A549 (cell line): ENCODE data around the gene CAMTA1.

Experiments
- CTCF ChIP-seq: fragments of >200 bp; sonication (Bioruptor Twin); formaldehyde crosslinking; IDR thresholded peaks from 3 replicates; pipeline ENCODE4 v1.5.1; 2016
- GATA3 ChIP-seq: IDR thresholded peaks from 2 replicates; pipeline ENCODE4 v1.6.1; 2012; ENCODE audit warnings: borderline replicate concordance
- HDAC2 ChIP-seq: fragments of 200-600 bp; sonication (generic); IDR thresholded peaks from 2 replicates; pipeline ENCODE4 v1.6.1; 2016
- KDM1A ChIP-seq: fragments of 200-600 bp; sonication (generic); IDR thresholded peaks from 2 replicates; pipeline ENCODE4 v1.6.1; 2016; ENCODE audit warnings: low read depth, mild to moderate bottlenecking
- MYC ChIP-seq: IDR thresholded peaks from 2 replicates; pipeline ENCODE4 v1.6.1; 2012; ENCODE audit warnings: mild to moderate bottlenecking, inconsistent platforms, low read length, improper control_type of control experiment, borderline replicate concordance
- POLR2A ChIP-seq: IDR thresholded peaks from 2 replicates; pipeline ENCODE4 v1.6.1; 2012; ENCODE audit warnings: mild to moderate bottlenecking, low read length
- USF2 ChIP-seq: fragments of 450-650 bp; IDR thresholded peaks from 2 replicates; pipeline ENCODE4 v1.6.1; 2014; ENCODE audit warnings: antibody characterized with exemption

GRCh38 chr1:7047866-7048265, 262.6 kb downstream of the CAMTA1 start:
- TF ChIP-seq GATA3: no peak
- no peak for TF ChIP-seq KDM1A
- no peak for TF ChIP-seq CTCF
- no peak for TF ChIP-seq POLR2A
- no peak for TF ChIP-seq MYC
- TF ChIP-seq USF2: no peak
- no peak for TF ChIP-seq HDAC2
